ENCODE measurements around the gene MAPKAPK3.

MAPKAPK3 gene

GRCh38 chr3:50609071-50609762 lies 7.7 kb upstream of the MAPKAPK3 start:
- peak; percentile 58 to 63 for DNase-seq

- DNase-seq: peak in 1 of 2 experiments; percentile 61
Measured at GRCh38 chr3:50609763-50610085, 7.2 kb upstream of the MAPKAPK3 start.

GRCh38 chr3:50610181-50610971 lies 6.6 kb upstream of the MAPKAPK3 start:
- peak; percentile 72 to 75 for DNase-seq

- DNase-seq: peak in 1 of 2 experiments; percentile 64
Measured at GRCh38 chr3:50610992-50611463, 5.9 kb upstream of the MAPKAPK3 start.

- peak; percentile 99 to 100 for DNase-seq
Measured at GRCh38 chr3:50611464-50612233, 5.3 kb upstream of the MAPKAPK3 start, which contains the start of gene CISH. TSS of gene CISH (minus strand) at chr3:50611774. CDS start at chr3:50611650, 124 bp downstream.

GRCh38 chr3:50612234-50612882 lies 4.6 kb upstream of the MAPKAPK3 start:
- no peak for DNase-seq

- DNase-seq: peak; percentile 53 to 60
Measured at GRCh38 chr3:50612970-50613846, 3.7 kb upstream of the MAPKAPK3 start.

- DNase-seq: no peak
Measured at GRCh38 chr3:50615190-50615589, 1.8 kb upstream of the MAPKAPK3 start.

- DNase-seq: peak; percentile 87 to 91
Measured at GRCh38 chr3:50616003-50616769, 765 bp upstream of the MAPKAPK3 start.

- peak; percentile 98 for DNase-seq
Measured at GRCh38 chr3:50616770-50617095, 218 bp upstream of the MAPKAPK3 start.

GRCh38 chr3:50617911-50618481 lies 1.0 kb downstream of the MAPKAPK3 start:
- peak; percentile 52 to 54 for DNase-seq

- no peak for DNase-seq
Measured at GRCh38 chr3:50620420-50620819, 3.5 kb downstream of the MAPKAPK3 start.

GRCh38 chr3:50620820-50621219 lies 3.9 kb downstream of the MAPKAPK3 start:
- DNase-seq: no peak

- no peak for DNase-seq
Measured at GRCh38 chr3:50622881-50623280, 5.9 kb downstream of the MAPKAPK3 start.

- peak; percentile 73 to 79 for DNase-seq
Measured at GRCh38 chr3:50623840-50624474, 7.0 kb downstream of the MAPKAPK3 start.

GRCh38 chr3:50624634-50625033 lies 7.7 kb downstream of the MAPKAPK3 start:
- DNase-seq: no peak

GRCh38 chr3:50625231-50626182 lies 8.6 kb downstream of the MAPKAPK3 start:
- no peak for DNase-seq

GRCh38 chr3:50626401-50626800 lies 9.4 kb downstream of the MAPKAPK3 start:
- no peak for DNase-seq

Measured in activated T-cell treated with anti-CD3 and anti-CD28 coated beads, Interleukin-2, amount 50 U/mL, for 48 hours (primary cell).